ENCODE measurements around the gene OCSTAMP. TPM values are rescaled to one million over a fixed set of nuclear protein-coding genes. Genes with fewer than 3 reads are reported as not detected.

The OCSTAMP gene
- total RNA-seq, 3 donors from 2014 or later (not counting 1 experiment from before 2014, with no cell fraction given): not detected

- DNase-seq: no peak
- no peaks in the 10 kb centered on the region for H3K9me3 Mint-ChIP-seq
- Histone ChIP-seq H3K4me1 (ENCODE audit: control insufficient read depth, insufficient read depth, low read length) (no peaks in the 10 kb centered on the region), H3K4me3 (ENCODE audit: low read length) (no peak overlapping the region), H3K36me3 (ENCODE audit: control insufficient read depth, insufficient read depth, low read length) (no peaks in the 10 kb centered on the region), H3K27ac (ENCODE audit: low read length) (no peak overlapping the region), H3K27me3 (ENCODE audit: control insufficient read depth, insufficient read depth, low read length) (no peaks in the 10 kb centered on the region), H3K9me3 (ENCODE audit: control insufficient read depth, insufficient read depth, low read length) (no peaks in the 10 kb centered on the region)
- no peaks in the 10 kb centered on the region for H3K4me1 Mint-ChIP-seq
- no peak for TF ChIP-seq CTCF (IDR thresholded peaks at IDR 0.05)
- no peak for ATAC-seq
- WGBS (ENCODE audit: insufficient coverage): 87% methylated on average over 3 of the region's 4 CpGs
- intact Hi-C loops (cut with micrococcal nuclease): no loop called here
- H3K27me3 Mint-ChIP-seq (ENCODE audit: low read depth in 2 of 2): peaks cover 10 to 20% of the 10 kb centered on the region in 2 donors
- no peak overlapping the region for H3K4me3 Mint-ChIP-seq
- H3K27ac Mint-ChIP-seq: no peak overlapping the region
- H3K36me3 Mint-ChIP-seq: no peaks in the 10 kb centered on the region
These were observed 29.9 kb downstream of the OCSTAMP start for GRCh38 chr20:46520540-46520939.

- no peak for TF ChIP-seq CTCF (IDR thresholded peaks at IDR 0.05)
- no peaks in the 10 kb centered on the region for H3K27me3 ChIP-seq (ENCODE audit: control insufficient read depth, insufficient read depth, low read length)
- DNase-seq (no peak), ATAC-seq (no peak)
- Mint-ChIP-seq H3K4me3 (no peak overlapping the region), H3K36me3 (no peaks in the 10 kb centered on the region), H3K27me3 (ENCODE audit: low read depth in 2 of 2) (peaks cover 13 to 23% of the 10 kb centered on the region in 2 donors), H3K9me3 (no peaks in the 10 kb centered on the region), H3K4me1 (no peaks in the 10 kb centered on the region), H3K27ac (no peak overlapping the region)
- no peaks in the 10 kb centered on the region for H3K36me3 ChIP-seq (ENCODE audit: control insufficient read depth, insufficient read depth, low read length)
- intact Hi-C loops (cut with micrococcal nuclease): no loop called here
- H3K9me3 ChIP-seq (ENCODE audit: control insufficient read depth, insufficient read depth, low read length): no peaks in the 10 kb centered on the region
- no peak overlapping the region for H3K27ac ChIP-seq (ENCODE audit: low read length)
- 80% methylated on average over 3 of the region's 3 CpGs for WGBS (ENCODE audit: insufficient coverage)
- no peaks in the 10 kb centered on the region for H3K4me1 ChIP-seq (ENCODE audit: control insufficient read depth, insufficient read depth, low read length)
- no peak overlapping the region for H3K4me3 ChIP-seq (ENCODE audit: low read length)
These were observed 30.9 kb downstream of the OCSTAMP start for GRCh38 chr20:46519471-46520068.

GRCh38 chr20:46512943-46513844, 37.3 kb downstream of the OCSTAMP start, which contains the start of gene ZNF334:
ZNF334 (minus strand) TSS chr20:46513559; CDS start chr20:46512102, 1,457 bp downstream.
- H3K36me3 ChIP-seq (ENCODE audit: control insufficient read depth, insufficient read depth, low read length): no peaks in the 10 kb centered on the region
- Mint-ChIP-seq H3K4me1 (peaks cover 0 to 9% of the 10 kb centered on the region in 2 donors), H3K9me3 (no peaks in the 10 kb centered on the region), H3K27me3 (ENCODE audit: low read depth in 2 of 2) (peaks cover 15 to 23% of the 10 kb centered on the region in 2 donors), H3K4me3 (peak within 1 kb of the TSS; percentile 86), H3K27ac (peak within 1 kb of the TSS in 1 of 2 donors; percentile 29), H3K36me3 (no peaks in the 10 kb centered on the region)
- DNase-seq: peak in 1 of 2 donors; percentile 8
- H3K27me3 ChIP-seq (ENCODE audit: control insufficient read depth, insufficient read depth, low read length): peaks cover 7% of the 10 kb centered on the region
- peak in 2 of 3 donors; percentile 32 to 64 for ATAC-seq
- H3K4me1 ChIP-seq (ENCODE audit: control insufficient read depth, insufficient read depth, low read length): peaks cover 7% of the 10 kb centered on the region
- no peak for TF ChIP-seq CTCF (IDR thresholded peaks at IDR 0.05)
- H3K27ac ChIP-seq (ENCODE audit: low read length): no peak within 1 kb of the TSS
- H3K9me3 ChIP-seq (ENCODE audit: control insufficient read depth, insufficient read depth, low read length): no peaks in the 10 kb centered on the region
- WGBS (ENCODE audit: insufficient coverage): 7% methylated on average over 46 of the region's 49 CpGs
- H3K4me3 ChIP-seq (ENCODE audit: low read length): peak within 1 kb of the TSS; percentile 53
- intact Hi-C loops (cut with micrococcal nuclease): no loop called here

Data from natural killer cell (primary cell).